HL-60 (cell line): Measurements from ENCODE around the gene FTCD.

Experiments
- POLR2AphosphoS5 ChIP-seq: IDR thresholded peaks from 2 replicates; pipeline ENCODE4 v1.6.1; 2012; ENCODE audit warnings: low read depth
- SPI1 ChIP-seq: IDR thresholded peaks from 2 replicates; pipeline ENCODE4 v1.6.1; 2012; ENCODE audit warnings: low read depth, mild to moderate bottlenecking, borderline replicate concordance

DNA sequence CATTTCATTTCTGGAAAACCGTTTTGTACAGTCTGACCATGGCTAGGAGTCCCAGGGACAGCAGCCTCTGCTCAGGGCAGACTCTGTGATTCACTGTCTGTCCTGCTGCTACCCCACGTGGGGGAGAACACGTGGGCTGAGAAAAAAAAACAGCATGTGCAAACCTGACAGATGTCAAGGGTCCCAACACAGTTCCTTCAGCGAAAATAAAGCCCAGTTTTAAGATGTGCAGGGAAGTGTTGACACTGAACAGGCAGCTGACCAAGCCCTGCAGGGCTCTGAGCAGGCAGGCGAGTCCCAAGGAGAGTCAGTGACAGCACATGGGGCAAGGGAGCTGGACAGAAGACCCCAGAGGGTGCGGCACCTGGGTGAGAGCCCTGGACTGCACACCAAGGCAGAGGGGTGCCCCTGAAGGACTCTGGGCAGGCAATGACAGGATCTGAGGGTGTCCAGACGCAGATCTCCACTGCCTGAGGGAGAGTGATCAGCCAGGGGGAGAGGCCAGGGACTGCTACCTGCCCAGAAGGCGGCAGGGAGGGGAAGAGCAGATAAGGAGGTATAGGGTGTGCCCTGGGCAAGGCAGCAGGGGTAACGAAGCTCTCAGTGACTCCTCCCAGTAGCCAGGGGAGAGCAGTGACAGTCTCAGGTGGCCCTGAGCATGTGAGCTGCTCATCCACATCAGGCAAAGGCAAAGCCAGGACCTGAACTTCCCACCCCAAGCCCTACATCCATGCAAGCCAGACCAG lies 34.0 kb upstream of the FTCD start:
- no peak for TF ChIP-seq POLR2AphosphoS5
- no peak for TF ChIP-seq SPI1
